ENCODE measurements around the gene CYP21A2.
A peak's percentile ranks its signal among the peaks of the same experiment; 100 is the strongest.
"Not testable (repeated sequence)": the region's sequence is repeated elsewhere in the genome, so short reads cannot be mapped to it uniquely, and the experiment has no call there.

CYP21A2 gene

GRCh38 chr6:32035283-32036013 lies 2.8 kb upstream of the CYP21A2 start:
- not testable (repeated sequence) for DNase-seq

GRCh38 chr6:32037136-32037535 lies 1.1 kb upstream of the CYP21A2 start:
- DNase-seq, result not testable (repeated sequence)

DNA sequence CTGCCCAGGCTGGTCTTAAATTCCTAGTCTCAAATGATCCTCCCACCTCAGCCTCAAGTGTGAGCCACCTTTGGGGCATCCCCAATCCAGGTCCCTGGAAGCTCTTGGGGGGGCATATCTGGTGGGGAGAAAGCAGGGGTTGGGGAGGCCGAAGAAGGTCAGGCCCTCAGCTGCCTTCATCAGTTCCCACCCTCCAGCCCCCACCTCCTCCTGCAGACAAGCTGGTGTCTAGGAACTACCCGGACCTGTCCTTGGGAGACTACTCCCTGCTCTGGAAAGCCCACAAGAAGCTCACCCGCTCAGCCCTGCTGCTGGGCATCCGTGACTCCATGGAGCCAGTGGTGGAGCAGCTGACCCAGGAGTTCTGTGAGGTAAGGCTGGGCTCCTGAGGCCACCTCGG lies 663 bp downstream of the CYP21A2 start:
- not testable (repeated sequence) for DNase-seq

DNA sequence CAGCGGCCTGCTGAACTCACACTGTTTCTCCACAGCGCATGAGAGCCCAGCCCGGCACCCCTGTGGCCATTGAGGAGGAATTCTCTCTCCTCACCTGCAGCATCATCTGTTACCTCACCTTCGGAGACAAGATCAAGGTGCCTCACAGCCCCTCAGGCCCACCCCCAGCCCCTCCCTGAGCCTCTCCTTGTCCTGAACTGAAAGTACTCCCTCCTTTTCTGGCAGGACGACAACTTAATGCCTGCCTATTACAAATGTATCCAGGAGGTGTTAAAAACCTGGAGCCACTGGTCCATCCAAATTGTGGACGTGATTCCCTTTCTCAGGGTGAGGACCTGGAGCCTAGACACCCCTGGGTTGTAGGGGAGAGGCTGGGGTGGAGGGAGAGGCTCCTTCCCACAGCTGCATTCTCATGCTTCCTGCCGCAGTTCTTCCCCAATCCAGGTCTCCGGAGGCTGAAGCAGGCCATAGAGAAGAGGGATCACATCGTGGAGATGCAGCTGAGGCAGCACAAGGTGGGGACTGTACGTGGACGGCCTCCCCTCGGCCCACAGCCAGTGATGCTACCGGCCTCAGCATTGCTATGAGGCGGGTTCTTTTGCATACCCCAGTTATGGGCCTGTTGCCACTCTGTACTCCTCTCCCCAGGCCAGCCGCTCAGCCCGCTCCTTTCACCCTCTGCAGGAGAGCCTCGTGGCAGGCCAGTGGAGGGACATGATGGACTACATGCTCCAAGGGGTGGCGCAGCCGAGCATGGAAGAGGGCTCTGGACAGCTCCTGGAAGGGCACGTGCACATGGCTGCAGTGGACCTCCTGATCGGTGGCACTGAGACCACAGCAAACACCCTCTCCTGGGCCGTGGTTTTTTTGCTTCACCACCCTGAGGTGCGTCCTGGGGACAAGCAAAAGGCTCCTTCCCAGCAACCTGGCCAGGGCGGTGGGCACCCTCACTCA lies 1.4 kb downstream of the CYP21A2 start:
- DNase-seq, result not testable (repeated sequence)

DNA sequence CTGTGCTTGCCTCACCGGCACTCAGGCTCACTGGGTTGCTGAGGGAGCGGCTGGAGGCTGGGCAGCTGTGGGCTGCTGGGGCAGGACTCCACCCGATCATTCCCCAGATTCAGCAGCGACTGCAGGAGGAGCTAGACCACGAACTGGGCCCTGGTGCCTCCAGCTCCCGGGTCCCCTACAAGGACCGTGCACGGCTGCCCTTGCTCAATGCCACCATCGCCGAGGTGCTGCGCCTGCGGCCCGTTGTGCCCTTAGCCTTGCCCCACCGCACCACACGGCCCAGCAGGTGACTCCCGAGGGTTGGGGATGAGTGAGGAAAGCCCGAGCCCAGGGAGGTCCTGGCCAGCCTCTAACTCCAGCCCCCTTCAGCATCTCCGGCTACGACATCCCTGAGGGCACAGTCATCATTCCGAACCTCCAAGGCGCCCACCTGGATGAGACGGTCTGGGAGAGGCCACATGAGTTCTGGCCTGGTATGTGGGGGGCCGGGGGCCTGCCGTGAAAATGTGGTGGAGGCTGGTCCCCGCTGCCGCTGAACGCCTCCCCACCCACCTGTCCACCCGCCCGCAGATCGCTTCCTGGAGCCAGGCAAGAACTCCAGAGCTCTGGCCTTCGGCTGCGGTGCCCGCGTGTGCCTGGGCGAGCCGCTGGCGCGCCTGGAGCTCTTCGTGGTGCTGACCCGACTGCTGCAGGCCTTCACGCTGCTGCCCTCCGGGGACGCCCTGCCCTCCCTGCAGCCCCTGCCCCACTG lies 2.3 kb downstream of the CYP21A2 start:
- not testable (repeated sequence) for DNase-seq

DNA sequence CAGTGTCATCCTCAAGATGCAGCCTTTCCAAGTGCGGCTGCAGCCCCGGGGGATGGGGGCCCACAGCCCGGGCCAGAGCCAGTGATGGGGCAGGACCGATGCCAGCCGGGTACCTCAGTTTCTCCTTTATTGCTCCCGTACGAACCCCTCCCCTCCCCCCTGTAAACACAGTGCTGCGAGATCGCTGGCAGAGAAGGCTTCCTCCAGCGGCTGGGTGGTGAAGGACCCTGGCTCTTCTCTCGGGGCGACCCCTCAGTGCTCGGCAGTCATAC lies 2.8 kb downstream of the CYP21A2 start:
- not testable (repeated sequence) for DNase-seq

DNA sequence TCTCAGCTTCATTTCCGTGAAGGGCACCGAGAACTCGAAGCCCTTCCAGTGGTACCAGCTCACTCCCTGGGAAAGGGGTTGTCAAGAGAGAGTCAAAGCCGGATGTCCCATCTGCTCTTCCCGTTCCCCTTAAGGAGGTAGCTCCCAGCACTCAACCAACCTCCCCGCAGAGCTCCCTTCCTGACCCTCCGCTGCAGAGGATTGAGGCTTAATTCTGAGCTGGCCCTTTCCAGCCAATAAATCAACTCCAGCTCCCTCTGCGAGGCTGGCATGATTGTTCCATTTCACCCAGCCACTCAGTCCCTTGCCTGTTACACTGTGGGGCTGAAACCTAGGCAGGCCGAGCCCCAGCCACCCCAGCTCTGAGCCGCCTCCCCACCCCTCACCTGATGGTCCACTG lies 3.2 kb downstream of the CYP21A2 start:
- DNase-seq, result not testable (repeated sequence)

GRCh38 chr6:32042276-32042675 lies 4.1 kb downstream of the CYP21A2 start:
- not testable (repeated sequence) for DNase-seq

DNA sequence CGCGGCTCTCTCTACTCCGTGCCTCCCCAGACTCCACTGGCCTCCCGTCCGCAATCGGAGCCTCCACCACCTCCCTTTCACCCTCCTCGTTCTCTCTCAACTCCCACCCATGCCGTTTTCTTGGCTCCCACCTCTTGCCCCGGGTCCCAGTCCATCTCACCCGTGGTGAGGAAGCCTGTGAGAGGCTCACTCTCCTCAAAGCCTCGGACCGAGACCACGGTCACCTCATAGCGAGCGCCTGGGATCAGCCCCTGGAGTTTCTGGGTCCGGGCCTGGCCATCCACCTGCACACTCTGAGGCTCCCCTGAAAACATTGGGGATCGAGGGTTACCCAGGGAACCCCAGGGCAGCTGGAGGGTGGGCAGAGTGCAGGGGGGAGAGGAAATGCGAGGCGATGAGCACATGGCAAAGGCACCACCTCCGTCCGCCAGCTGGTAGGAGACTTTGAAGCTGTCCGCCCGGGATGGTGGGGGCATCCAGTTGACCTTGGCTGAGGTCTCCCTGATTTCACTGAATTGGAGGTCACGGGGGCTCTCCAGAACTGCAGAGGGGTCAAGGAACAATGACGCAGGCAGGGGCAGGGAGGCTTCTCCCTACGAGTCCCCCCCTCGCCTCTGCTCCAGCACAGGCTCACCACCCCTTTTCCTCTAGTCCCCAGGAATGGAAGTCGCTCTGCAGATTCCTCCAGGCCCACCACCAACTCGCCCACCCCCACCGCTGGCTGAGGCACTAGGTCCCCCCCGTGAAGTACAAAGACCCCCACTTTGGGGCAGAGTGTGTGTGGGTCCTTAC lies 5.6 kb downstream of the CYP21A2 start:
- not testable (repeated sequence) for DNase-seq

GRCh38 chr6:32044916-32045315 lies 6.7 kb downstream of the CYP21A2 start:
- DNase-seq, result not testable (repeated sequence)

DNA sequence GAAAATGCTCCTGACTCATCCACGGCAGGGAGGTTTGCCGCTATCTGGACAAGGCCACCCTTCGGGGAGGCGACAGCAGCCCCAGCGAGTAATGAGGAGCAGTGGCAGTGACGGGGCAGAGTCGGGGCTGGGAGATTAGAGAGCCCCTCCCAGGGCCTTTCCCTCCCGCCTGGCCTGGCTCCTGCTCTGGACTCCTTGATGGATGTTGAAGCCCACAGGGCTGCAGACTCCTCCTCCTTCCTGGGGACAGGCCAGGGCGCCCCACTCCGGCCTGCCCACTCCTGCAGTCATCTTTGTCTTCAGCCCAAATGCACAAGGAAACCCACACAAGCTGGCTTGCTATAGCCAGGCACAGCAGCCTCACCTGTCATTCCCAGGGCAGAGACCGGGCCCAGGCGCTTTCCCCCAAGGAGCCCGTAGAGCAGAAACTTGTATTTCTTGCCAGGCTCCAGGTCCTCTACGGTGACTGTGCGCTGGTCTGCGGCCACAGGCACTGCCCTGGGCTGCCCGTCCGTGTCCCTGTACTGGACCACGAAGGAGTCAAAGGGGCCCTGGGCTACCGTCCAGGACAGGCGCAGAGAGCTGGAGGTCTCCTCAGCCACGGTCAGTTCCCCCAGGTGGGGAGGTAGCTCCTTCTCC lies 7.7 kb downstream of the CYP21A2 start:
- no peak for DNase-seq

GRCh38 chr6:32046450-32047083 lies 8.4 kb downstream of the CYP21A2 start:
- DNase-seq, result peak; percentile 18

DNA sequence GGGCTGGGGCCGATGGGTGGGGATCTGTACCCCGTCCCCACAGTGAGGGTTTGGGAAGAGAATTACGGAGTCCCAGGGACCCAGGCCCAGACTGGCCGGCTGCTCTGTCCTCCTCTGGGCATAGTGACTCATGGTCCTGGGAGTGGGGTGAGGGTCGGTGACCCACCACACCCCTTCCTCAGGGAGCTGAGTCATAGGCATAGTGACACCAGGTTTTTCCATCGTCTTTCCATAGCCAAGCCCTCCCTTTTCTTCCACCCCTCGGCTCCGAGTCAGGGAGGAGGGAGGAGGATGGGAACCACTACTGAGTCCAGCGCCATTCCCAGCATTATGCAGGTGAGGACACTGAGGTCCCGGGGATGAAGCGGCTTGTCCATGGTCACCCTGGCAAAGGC lies 8.9 kb downstream of the CYP21A2 start:
- no peak for DNase-seq

GRCh38 chr6:32047539-32047854 lies 9.3 kb downstream of the CYP21A2 start:
- no peak for DNase-seq

- DNase-seq, result peak; percentile 68
These were observed 9.9 kb downstream of the CYP21A2 start for GRCh38 chr6:32047855-32048766.

- not testable (repeated sequence) for DNase-seq
These were observed 10.9 kb downstream of the CYP21A2 start for GRCh38 chr6:32049149-32049548.

DNA sequence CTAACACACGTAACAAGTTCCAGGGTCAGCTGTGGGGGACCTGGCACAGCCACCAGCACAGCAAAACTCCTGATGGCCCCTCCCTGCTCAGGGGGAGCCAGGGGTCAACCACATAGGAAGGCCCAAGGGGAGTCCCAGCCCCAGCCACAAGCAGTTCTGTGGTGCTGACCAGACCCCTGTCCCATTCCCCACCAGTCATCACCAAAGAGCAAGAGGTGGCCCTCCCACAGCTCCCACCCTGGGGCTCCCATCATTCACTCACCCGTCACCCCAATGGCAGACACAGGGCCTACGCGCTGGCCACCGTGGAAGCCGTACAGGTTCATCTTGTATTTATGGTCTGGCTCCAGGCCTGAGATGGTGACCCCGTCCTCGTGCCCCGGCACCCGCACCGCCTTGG lies 11.5 kb downstream of the CYP21A2 start:
- DNase-seq, result not testable (repeated sequence)

DNA sequence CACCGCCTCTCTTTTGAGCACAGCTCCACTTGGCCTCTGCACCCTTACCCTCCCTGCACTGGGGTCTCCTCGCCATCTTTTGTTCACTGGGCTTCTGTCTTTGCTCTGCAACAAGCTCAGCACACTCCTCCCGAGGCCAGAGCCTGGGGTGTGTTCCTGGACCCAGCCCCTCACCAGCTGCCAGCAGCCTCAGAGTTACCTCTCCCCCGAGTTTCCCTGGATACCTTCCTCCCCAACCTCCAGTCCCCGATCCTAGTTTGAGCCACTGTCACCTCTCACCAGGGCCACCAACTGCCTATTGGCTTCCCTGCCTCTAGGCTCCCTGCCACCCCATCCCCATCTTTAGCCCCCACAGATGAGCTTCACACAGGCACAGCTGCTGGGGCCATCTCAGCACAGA lies 12.3 kb downstream of the CYP21A2 start:
- no peak for DNase-seq

GRCh38 chr6:32052626-32053025 lies 14.4 kb downstream of the CYP21A2 start:
- not testable (repeated sequence) for DNase-seq

GRCh38 chr6:32053314-32053713 lies 15.1 kb downstream of the CYP21A2 start:
- not testable (repeated sequence) for DNase-seq
